Measurements from ENCODE around the gene CDC14A.
A peak's percentile ranks its signal among the peaks of the same experiment; 100 is the strongest.

The CDC14A gene

GRCh38 chr1:100538913-100539835 lies 186.9 kb downstream of the CDC14A start:
- Histone ChIP-seq H3K4me2 (ENCODE audit: low read length) (peak overlapping the region; percentile 94), H3K23ac (ENCODE audit: low read length) (no peak overlapping the region), H3K18ac (ENCODE audit: low read length) (no peak overlapping the region), H2AK5ac (ENCODE audit: low read length) (no peak overlapping the region), H3K4me1 (ENCODE audit: control insufficient read depth in 1 of 2, insufficient read depth in 2 of 2, low read length in 2 of 2) (peaks cover 8 to 14% of the 10 kb centered on the region in 2 experiments), H2BK12ac (ENCODE audit: low read length) (no peak overlapping the region), H3K79me2 (ENCODE audit: control insufficient read depth, insufficient read depth, low read length, poor library complexity) (no peaks in the 10 kb centered on the region), H3K4me3 (ENCODE audit: low read depth, low read length) (peak overlapping the region; percentile 58), H3K14ac (ENCODE audit: low read length) (no peak overlapping the region), H4K8ac (ENCODE audit: low read depth, low read length) (no peak overlapping the region), H3K36me3 (ENCODE audit: control insufficient read depth in 1 of 2, insufficient read depth in 2 of 2, low read length in 2 of 2) (no peaks in the 10 kb centered on the region), H3K4ac (ENCODE audit: low read depth, low read length) (no peak overlapping the region), H4K91ac (ENCODE audit: low read depth, low read length) (no peak overlapping the region), H3K79me1 (ENCODE audit: low read length) (no peaks in the 10 kb centered on the region), H2AFZ (ENCODE audit: insufficient read depth, low read length, poor library complexity) (peak overlapping the region; percentile 2), H3K9me3 (ENCODE audit: insufficient read depth, low read depth, low read length) (peaks cover 7% of the 10 kb centered on the region), H3K27me3 (ENCODE audit: insufficient read depth, low read length) (peaks cover 28% of the 10 kb centered on the region), H2BK120ac (ENCODE audit: insufficient read depth, low read length, poor library complexity) (no peak overlapping the region), H2BK5ac (ENCODE audit: low read depth, low read length, poor library complexity) (no peak overlapping the region), H3K27ac (ENCODE audit: low read depth, low read length) (no peak overlapping the region), H4K12ac (ENCODE audit: low read depth, low read length) (no peak overlapping the region), H3K9ac (ENCODE audit: low read length) (no peak overlapping the region)
- no CpG with 5 or more reads among the region's 105 CpGs for WGBS (ENCODE audit: extremely low coverage, insufficient coverage, insufficient read length)
- DNase-seq: peak in 1 of 2 donors; percentile 20

- H2AK5ac ChIP-seq (ENCODE audit: low read length): no peak overlapping the region
- peaks cover 8 to 14% of the 10 kb centered on the region in 2 experiments for H3K4me1 ChIP-seq (ENCODE audit: control insufficient read depth in 1 of 2, insufficient read depth in 2 of 2, low read length in 2 of 2)
- H4K12ac ChIP-seq (ENCODE audit: low read depth, low read length): no peak overlapping the region
- no CpG with 5 or more reads among the region's 57 CpGs for WGBS (ENCODE audit: extremely low coverage, insufficient coverage, insufficient read length)
- H3K27me3 ChIP-seq (ENCODE audit: insufficient read depth, low read length): peaks cover 28% of the 10 kb centered on the region
- no peak overlapping the region for H3K27ac ChIP-seq (ENCODE audit: low read depth, low read length)
- H3K4ac ChIP-seq (ENCODE audit: low read depth, low read length): no peak overlapping the region
- no peak overlapping the region for H3K14ac ChIP-seq (ENCODE audit: low read length)
- H3K36me3 ChIP-seq (ENCODE audit: control insufficient read depth in 1 of 2, insufficient read depth in 2 of 2, low read length in 2 of 2): no peaks in the 10 kb centered on the region
- peak overlapping the region; percentile 27 for H4K8ac ChIP-seq (ENCODE audit: low read depth, low read length)
- no peak overlapping the region for H2BK12ac ChIP-seq (ENCODE audit: low read length)
- peak overlapping the region; percentile 94 for H3K4me2 ChIP-seq (ENCODE audit: low read length)
- no peak overlapping the region for H3K9ac ChIP-seq (ENCODE audit: low read length)
- peak overlapping the region; percentile 58 for H3K4me3 ChIP-seq (ENCODE audit: low read depth, low read length)
- H2AFZ ChIP-seq (ENCODE audit: insufficient read depth, low read length, poor library complexity): peak overlapping the region; percentile 2
- H3K23ac ChIP-seq (ENCODE audit: low read length): no peak overlapping the region
- H2BK120ac ChIP-seq (ENCODE audit: insufficient read depth, low read length, poor library complexity): no peak overlapping the region
- H2BK5ac ChIP-seq (ENCODE audit: low read depth, low read length, poor library complexity): no peak overlapping the region
- H3K79me1 ChIP-seq (ENCODE audit: low read length): no peaks in the 10 kb centered on the region
- H3K79me2 ChIP-seq (ENCODE audit: control insufficient read depth, insufficient read depth, low read length, poor library complexity): no peaks in the 10 kb centered on the region
- no peak for DNase-seq
- H3K9me3 ChIP-seq (ENCODE audit: insufficient read depth, low read depth, low read length): peaks cover 7% of the 10 kb centered on the region
- H3K18ac ChIP-seq (ENCODE audit: low read length): no peak overlapping the region
- H4K91ac ChIP-seq (ENCODE audit: low read depth, low read length): no peak overlapping the region
These were observed 187.7 kb downstream of the CDC14A start for GRCh38 chr1:100539836-100540536.

DNA sequence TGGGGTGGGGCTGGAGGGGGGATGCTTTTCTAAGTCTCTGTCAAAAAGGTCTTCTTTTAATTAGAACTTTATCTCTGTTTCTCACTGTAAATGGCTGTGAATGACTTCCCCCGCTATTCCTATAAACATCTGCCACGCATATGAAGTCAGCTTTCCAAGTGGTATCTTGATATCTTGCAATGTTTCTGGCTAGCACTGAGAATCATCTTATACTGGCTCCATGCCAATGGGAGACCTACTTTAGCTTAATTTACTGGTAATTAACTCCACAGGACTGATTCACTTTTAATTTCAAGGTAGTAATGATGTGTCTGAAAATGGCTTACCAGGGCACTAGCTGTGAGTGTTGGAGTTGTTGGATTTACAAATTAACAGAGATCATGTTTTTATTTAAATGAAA lies 190.0 kb downstream of the CDC14A start:
- Histone ChIP-seq H3K79me2 (ENCODE audit: control insufficient read depth, insufficient read depth, low read length, poor library complexity) (no peaks in the 10 kb centered on the region), H2BK5ac (ENCODE audit: low read depth, low read length, poor library complexity) (no peak overlapping the region), H2AFZ (ENCODE audit: insufficient read depth, low read length, poor library complexity) (no peak overlapping the region), H3K4me1 (ENCODE audit: control insufficient read depth in 1 of 2, insufficient read depth in 2 of 2, low read length in 2 of 2) (peaks cover 8 to 14% of the 10 kb centered on the region in 2 experiments), H2BK12ac (ENCODE audit: low read length) (no peak overlapping the region), H4K8ac (ENCODE audit: low read depth, low read length) (no peak overlapping the region), H3K9me3 (ENCODE audit: insufficient read depth, low read depth, low read length) (peaks cover 7% of the 10 kb centered on the region), H3K14ac (ENCODE audit: low read length) (no peak overlapping the region), H3K18ac (ENCODE audit: low read length) (no peak overlapping the region), H3K4ac (ENCODE audit: low read depth, low read length) (no peak overlapping the region), H3K4me3 (ENCODE audit: low read depth, low read length) (no peak overlapping the region), H2BK120ac (ENCODE audit: insufficient read depth, low read length, poor library complexity) (no peak overlapping the region), H3K9ac (ENCODE audit: low read length) (no peak overlapping the region), H3K27ac (ENCODE audit: low read depth, low read length) (no peak overlapping the region), H3K4me2 (ENCODE audit: low read length) (no peak overlapping the region), H4K12ac (ENCODE audit: low read depth, low read length) (no peak overlapping the region), H3K36me3 (ENCODE audit: control insufficient read depth in 1 of 2, insufficient read depth in 2 of 2, low read length in 2 of 2) (no peaks in the 10 kb centered on the region), H3K23ac (ENCODE audit: low read length) (no peak overlapping the region), H3K79me1 (ENCODE audit: low read length) (no peaks in the 10 kb centered on the region), H2AK5ac (ENCODE audit: low read length) (no peak overlapping the region), H3K27me3 (ENCODE audit: insufficient read depth, low read length) (peaks cover 26% of the 10 kb centered on the region), H4K91ac (ENCODE audit: low read depth, low read length) (no peak overlapping the region)
- no CpG with 5 or more reads among the region's 2 CpGs for WGBS (ENCODE audit: extremely low coverage, insufficient coverage, insufficient read length)
- no peak for DNase-seq

DNA sequence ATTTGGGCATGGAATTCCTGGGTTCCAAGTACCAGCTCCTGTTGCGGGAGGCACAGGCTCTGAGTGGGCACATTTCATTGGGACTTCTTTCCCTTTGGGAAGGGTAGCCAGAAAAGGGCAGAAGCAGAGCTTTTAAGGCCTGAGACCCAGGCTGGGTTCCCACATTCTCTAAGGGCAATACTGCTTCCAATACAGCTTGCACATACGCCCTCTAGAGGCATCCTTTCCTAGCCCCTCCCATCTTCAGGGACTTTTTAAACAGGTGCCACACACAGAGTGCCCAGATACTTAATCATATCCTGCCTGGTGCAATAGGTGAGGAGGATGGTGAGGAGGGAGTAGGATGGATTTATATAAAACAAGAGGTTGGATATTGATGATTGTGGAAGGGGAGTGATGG lies 191.3 kb downstream of the CDC14A start:
- peaks cover 18% of the 10 kb centered on the region for H3K27me3 ChIP-seq (ENCODE audit: insufficient read depth, low read length)
- no CpG with 5 or more reads among the region's 2 CpGs for WGBS (ENCODE audit: extremely low coverage, insufficient coverage, insufficient read length)
- no peak for DNase-seq

More for the DNA sequence above, 191.3 kb downstream of the CDC14A start:
- Histone ChIP-seq H3K4ac (ENCODE audit: low read depth, low read length) (no peak overlapping the region), H4K8ac (ENCODE audit: low read depth, low read length) (no peak overlapping the region), H2AFZ (ENCODE audit: insufficient read depth, low read length, poor library complexity) (no peak overlapping the region), H3K23ac (ENCODE audit: low read length) (no peak overlapping the region), H4K91ac (ENCODE audit: low read depth, low read length) (no peak overlapping the region), H3K4me3 (ENCODE audit: low read depth, low read length) (no peak overlapping the region), H2BK120ac (ENCODE audit: insufficient read depth, low read length, poor library complexity) (no peak overlapping the region), H2BK12ac (ENCODE audit: low read length) (no peak overlapping the region), H3K9ac (ENCODE audit: low read length) (no peak overlapping the region), H3K4me2 (ENCODE audit: low read length) (no peak overlapping the region), H3K4me1 (ENCODE audit: control insufficient read depth in 1 of 2, insufficient read depth in 2 of 2, low read length in 2 of 2) (peaks cover 8 to 14% of the 10 kb centered on the region in 2 experiments), H2AK5ac (ENCODE audit: low read length) (no peak overlapping the region), H3K79me1 (ENCODE audit: low read length) (no peaks in the 10 kb centered on the region), H3K36me3 (ENCODE audit: control insufficient read depth in 1 of 2, insufficient read depth in 2 of 2, low read length in 2 of 2) (no peaks in the 10 kb centered on the region), H3K79me2 (ENCODE audit: control insufficient read depth, insufficient read depth, low read length, poor library complexity) (no peaks in the 10 kb centered on the region), H3K18ac (ENCODE audit: low read length) (no peak overlapping the region), H2BK5ac (ENCODE audit: low read depth, low read length, poor library complexity) (no peak overlapping the region), H3K14ac (ENCODE audit: low read length) (no peak overlapping the region), H4K12ac (ENCODE audit: low read depth, low read length) (no peak overlapping the region), H3K27ac (ENCODE audit: low read depth, low read length) (no peak overlapping the region), H3K9me3 (ENCODE audit: insufficient read depth, low read depth, low read length) (peaks cover 7% of the 10 kb centered on the region)
